ENCODE measurements around the gene MACC1. TPM values are rescaled to one million over a fixed set of nuclear protein-coding genes. Genes with fewer than 3 reads are reported as not detected.

MACC1 gene
- total and polyA plus RNA-seq, 10 of the 15 experiments (the other 5 are each of a cell fraction or from before 2014, with no cell fraction given): 6.0 to 61.1 (median 12.7) TPM

- WGBS (ENCODE audit: insufficient coverage, insufficient replicate concordance, low lambda C conversion rate, missing lambda C conversion rate): 100% methylated on average over 1 of the region's 1 CpG
- H3K27me3 ChIP-seq (replicated peaks in 1 of 2; ENCODE audit: control insufficient read depth in 2 of 2, insufficient read depth in 2 of 2, low read length in 1 of 2): no peaks in the 10 kb centered on the region
- RAD21 ChIA-PET (ENCODE audit: unreplicated experiment): interaction anchor here (0.9 to 7.6 kb wide), 18 partner anchors 14 to 444 kb away, joined by 3 to 57 read pairs (median 7); partner anchors contain the start of genes ITGB8 and MACC1
- no peak overlapping the region for H3K27ac ChIP-seq (ENCODE audit: control insufficient read depth, insufficient read depth)
- H2AFZ ChIP-seq (ENCODE audit: control insufficient read depth, low read depth, low read length): no peak overlapping the region
- CTCF ChIA-PET: interaction anchor here (0.6 to 5.9 kb wide), 26 partner anchors 8 to 450 kb away, joined by 3 to 49 read pairs (median 5); no protein-coding TSS in a partner anchor
- POLR2A ChIA-PET: interaction anchor here (1.2 to 2.3 kb wide), 6 partner anchors 14 to 133 kb away, joined by 3 to 7 read pairs (median 4); no protein-coding TSS in a partner anchor
- no peak overlapping the region for H3K4me3 ChIP-seq
- H3K79me2 ChIP-seq (ENCODE audit: control insufficient read depth, insufficient read depth, low read length): peaks cover 39% of the 10 kb centered on the region
- in situ Hi-C loops (cut with MboI): no loop called here
- DNase-seq (ENCODE audit: low read depth, low spot score) (no peak), FAIRE-seq (no peak), ATAC-seq (no peak)
- TF ChIP-seq SMARCA5 (IDR thresholded peaks at IDR 0.05) (no peak), ATF7 (IDR thresholded peaks at IDR 0.05; ENCODE audit: low read depth) (no peak), SP1 (IDR thresholded peaks at IDR 0.05; ENCODE audit: low read depth, low read length) (no peak), BCL11A (IDR thresholded peaks at IDR 0.05; ENCODE audit: low read depth, low read length) (no peak), PML (IDR thresholded peaks at IDR 0.05; ENCODE audit: low read length) (no peak), RBBP5 (conservative IDR thresholded peaks at IDR 0.05) (no peak), HDAC6 (IDR thresholded peaks at IDR 0.05; ENCODE audit: unreplicated experiment) (no peak), NKRF (conservative IDR thresholded peaks at IDR 0.05) (no peak), NR2C1 (IDR thresholded peaks at IDR 0.05) (no peak), SREBF1 (IDR thresholded peaks at IDR 0.05; ENCODE audit: low read length) (no peak), ETV6 (conservative IDR thresholded peaks at IDR 0.05 in 1 of 2, IDR thresholded peaks at IDR 0.05 in 1 of 2; ENCODE audit: borderline replicate concordance in 1 of 2, low read depth in 1 of 2) (no peak), ZNF207 (IDR thresholded peaks at IDR 0.05; ENCODE audit: borderline replicate concordance) (no peak), MLLT1 (IDR thresholded peaks at IDR 0.05) (no peak), TCF12 (IDR thresholded peaks at IDR 0.05; ENCODE audit: low read depth, low read length) (no peak), ZBTB33 (IDR thresholded peaks at IDR 0.05) (no peak), HDAC2 (IDR thresholded peaks at IDR 0.05) (no peak)
- no peaks in the 10 kb centered on the region; the same call in 2 of the 3 replicates for H3K9me3 ChIP-seq (replicated peaks; ENCODE audit: control insufficient read depth, insufficient read depth, low read length)
- no peak overlapping the region for H3K9ac ChIP-seq (ENCODE audit: control insufficient read depth, insufficient read depth, low read length)
- H3K4me2 ChIP-seq (ENCODE audit: control insufficient read depth, insufficient read depth): no peak overlapping the region
- SMC1A ChIA-PET (ENCODE audit: uncharacterized antibody, unreplicated experiment): interaction anchor here (1.0 to 2.9 kb wide), 25 partner anchors 15 to 444 kb away, joined by 3 to 43 read pairs (median 5); partner anchors contain the start of gene MACC1
- peaks cover 30% of the 10 kb centered on the region for H3K4me1 ChIP-seq (ENCODE audit: control insufficient read depth, insufficient read depth, low read length)
- intact Hi-C loops (cut with micrococcal nuclease; ENCODE audit: unreplicated experiment): loop anchor here (2.0 to 5.0 kb wide), 2 partner anchors 41 to 216 kb away; no protein-coding TSS in a partner anchor
- no peaks in the 10 kb centered on the region for H4K20me1 ChIP-seq (ENCODE audit: control insufficient read depth, insufficient read depth)
- no TSS peak for BruUV-seq (replicated peaks)
- H3K36me3 ChIP-seq (ENCODE audit: control insufficient read depth in 2 of 2, insufficient read depth in 2 of 2, low read length in 1 of 2): no peaks in the 10 kb centered on the region; a peak in 2 of 4 replicates
Measured at GRCh38 chr7:20198260-20198659, 18.9 kb downstream of the MACC1 start.

Data from GM12878 (cell line).